ENCODE results near the gene LMCD1.

The LMCD1 gene

GRCh38 chr3:8536096-8537056 lies 34.8 kb downstream of the LMCD1 start:
- Mint-ChIP-seq H3K4me1 (no peaks in the 10 kb centered on the region), H3K27me3 (peaks cover 9% of the 10 kb centered on the region), H3K4me3 (no peak overlapping the region), H3K9me3 (no peaks in the 10 kb centered on the region), H3K36me3 (ENCODE audit: insufficient read depth) (no peaks in the 10 kb centered on the region), H3K27ac (ENCODE audit: low read depth) (no peak overlapping the region)
- DNase-seq (ENCODE audit: low spot score in 2 of 2), result no peak
- no peak for ATAC-seq (replicated peaks; ENCODE audit: extremely low read depth, poor library complexity, severe bottlenecking)

- Mint-ChIP-seq H3K9me3 (no peaks in the 10 kb centered on the region), H3K27me3 (peaks cover 9% of the 10 kb centered on the region), H3K27ac (ENCODE audit: low read depth) (no peak overlapping the region), H3K4me1 (no peaks in the 10 kb centered on the region), H3K36me3 (ENCODE audit: insufficient read depth) (no peaks in the 10 kb centered on the region), H3K4me3 (no peak overlapping the region)
- ATAC-seq (replicated peaks; ENCODE audit: extremely low read depth, poor library complexity, severe bottlenecking) (no peak), DNase-seq (ENCODE audit: low spot score in 2 of 2) (no peak)
Measured at GRCh38 chr3:8537440-8537839, 35.8 kb downstream of the LMCD1 start.

- no peaks in the 10 kb centered on the region for H3K9me3 Mint-ChIP-seq
- ATAC-seq (replicated peaks; ENCODE audit: extremely low read depth, poor library complexity, severe bottlenecking) (no peak), DNase-seq (ENCODE audit: low spot score in 2 of 2) (no peak)
- H3K4me3 Mint-ChIP-seq, result no peak overlapping the region
- H3K36me3 Mint-ChIP-seq (ENCODE audit: insufficient read depth), result no peaks in the 10 kb centered on the region
- H3K4me1 Mint-ChIP-seq, result no peaks in the 10 kb centered on the region
- H3K27ac Mint-ChIP-seq (ENCODE audit: low read depth), result no peak overlapping the region
- H3K27me3 Mint-ChIP-seq, result peaks cover 9% of the 10 kb centered on the region
Measured at GRCh38 chr3:8538223-8538622, 36.6 kb downstream of the LMCD1 start.

- Mint-ChIP-seq H3K4me1 (no peaks in the 10 kb centered on the region), H3K27ac (ENCODE audit: low read depth) (no peak overlapping the region), H3K27me3 (peaks cover 6% of the 10 kb centered on the region), H3K4me3 (no peak overlapping the region), H3K36me3 (ENCODE audit: insufficient read depth) (no peaks in the 10 kb centered on the region), H3K9me3 (no peaks in the 10 kb centered on the region)
- ATAC-seq (replicated peaks; ENCODE audit: extremely low read depth, poor library complexity, severe bottlenecking), result no peak
- no peak for DNase-seq (ENCODE audit: low spot score in 2 of 2)
Measured at GRCh38 chr3:8538913-8539312, 37.3 kb downstream of the LMCD1 start.

GRCh38 chr3:8539419-8539818 lies 37.8 kb downstream of the LMCD1 start:
- Mint-ChIP-seq H3K27ac (ENCODE audit: low read depth) (no peak overlapping the region), H3K9me3 (no peaks in the 10 kb centered on the region), H3K4me3 (no peak overlapping the region), H3K27me3 (peaks cover under 1% of the 10 kb centered on the region), H3K36me3 (ENCODE audit: insufficient read depth) (no peaks in the 10 kb centered on the region), H3K4me1 (no peaks in the 10 kb centered on the region)
- DNase-seq (ENCODE audit: low spot score in 2 of 2) (no peak), ATAC-seq (replicated peaks; ENCODE audit: extremely low read depth, poor library complexity, severe bottlenecking) (no peak)

- DNase-seq (ENCODE audit: low spot score in 2 of 2) (no peak), ATAC-seq (replicated peaks; ENCODE audit: extremely low read depth, poor library complexity, severe bottlenecking) (no peak)
- Mint-ChIP-seq H3K27me3 (no peaks in the 10 kb centered on the region), H3K4me3 (no peak overlapping the region), H3K4me1 (no peaks in the 10 kb centered on the region), H3K9me3 (no peaks in the 10 kb centered on the region), H3K27ac (ENCODE audit: low read depth) (no peak overlapping the region), H3K36me3 (ENCODE audit: insufficient read depth) (no peaks in the 10 kb centered on the region)
Measured at GRCh38 chr3:8540456-8540855, 38.8 kb downstream of the LMCD1 start.

- Mint-ChIP-seq H3K36me3 (ENCODE audit: insufficient read depth) (no peaks in the 10 kb centered on the region), H3K27me3 (no peaks in the 10 kb centered on the region), H3K9me3 (no peaks in the 10 kb centered on the region), H3K4me1 (no peaks in the 10 kb centered on the region), H3K4me3 (no peak overlapping the region), H3K27ac (ENCODE audit: low read depth) (no peak overlapping the region)
- ATAC-seq (replicated peaks; ENCODE audit: extremely low read depth, poor library complexity, severe bottlenecking), result no peak
- no peak for DNase-seq (ENCODE audit: low spot score in 2 of 2)
Measured at GRCh38 chr3:8541486-8541885, 39.9 kb downstream of the LMCD1 start.

GRCh38 chr3:8542190-8543135 lies 40.8 kb downstream of the LMCD1 start:
- Mint-ChIP-seq H3K9me3 (no peaks in the 10 kb centered on the region), H3K4me3 (no peak overlapping the region), H3K27ac (ENCODE audit: low read depth) (no peak overlapping the region), H3K36me3 (ENCODE audit: insufficient read depth) (no peaks in the 10 kb centered on the region), H3K27me3 (no peaks in the 10 kb centered on the region), H3K4me1 (no peaks in the 10 kb centered on the region)
- no peak for ATAC-seq (replicated peaks; ENCODE audit: extremely low read depth, poor library complexity, severe bottlenecking)
- no peak for DNase-seq (ENCODE audit: low spot score in 2 of 2)

GRCh38 chr3:8546609-8547008 lies 45.0 kb downstream of the LMCD1 start:
- no peaks in the 10 kb centered on the region for H3K36me3 Mint-ChIP-seq (ENCODE audit: insufficient read depth)
- H3K4me3 Mint-ChIP-seq, result no peak overlapping the region
- ATAC-seq (replicated peaks; ENCODE audit: extremely low read depth, poor library complexity, severe bottlenecking), result no peak
- DNase-seq (ENCODE audit: low spot score in 2 of 2), result no peak
- H3K27ac Mint-ChIP-seq (ENCODE audit: low read depth), result no peak overlapping the region
- no peaks in the 10 kb centered on the region for H3K27me3 Mint-ChIP-seq
- H3K4me1 Mint-ChIP-seq, result no peaks in the 10 kb centered on the region
- no peaks in the 10 kb centered on the region for H3K9me3 Mint-ChIP-seq

- ATAC-seq (replicated peaks; ENCODE audit: extremely low read depth, poor library complexity, severe bottlenecking) (no peak), DNase-seq (ENCODE audit: low spot score in 2 of 2) (no peak)
- H3K27ac Mint-ChIP-seq (ENCODE audit: low read depth), result no peak overlapping the region
- no peaks in the 10 kb centered on the region for H3K36me3 Mint-ChIP-seq (ENCODE audit: insufficient read depth)
- no peaks in the 10 kb centered on the region for H3K27me3 Mint-ChIP-seq
- H3K4me1 Mint-ChIP-seq, result no peaks in the 10 kb centered on the region
- no peaks in the 10 kb centered on the region for H3K9me3 Mint-ChIP-seq
- H3K4me3 Mint-ChIP-seq, result no peak overlapping the region
Measured at GRCh38 chr3:8548502-8549275, 47.1 kb downstream of the LMCD1 start.

- no peaks in the 10 kb centered on the region for H3K4me1 Mint-ChIP-seq
- H3K9me3 Mint-ChIP-seq, result no peaks in the 10 kb centered on the region
- no peak for DNase-seq (ENCODE audit: low spot score in 2 of 2)
- H3K36me3 Mint-ChIP-seq (ENCODE audit: insufficient read depth), result no peaks in the 10 kb centered on the region
- no peak for ATAC-seq (replicated peaks; ENCODE audit: extremely low read depth, poor library complexity, severe bottlenecking)
- no peak overlapping the region for H3K27ac Mint-ChIP-seq (ENCODE audit: low read depth)
- no peak overlapping the region for H3K4me3 Mint-ChIP-seq
- no peaks in the 10 kb centered on the region for H3K27me3 Mint-ChIP-seq
Measured at GRCh38 chr3:8549354-8549753, 47.7 kb downstream of the LMCD1 start.

- no peak for ATAC-seq (replicated peaks; ENCODE audit: extremely low read depth, poor library complexity, severe bottlenecking)
- Mint-ChIP-seq H3K27ac (ENCODE audit: low read depth) (no peak overlapping the region), H3K4me3 (no peak overlapping the region)
Measured at GRCh38 chr3:8550611-8551010, 49.0 kb downstream of the LMCD1 start.

More at GRCh38 chr3:8550611-8551010, 49.0 kb downstream of the LMCD1 start:
- H3K9me3 Mint-ChIP-seq, result no peaks in the 10 kb centered on the region
- DNase-seq (ENCODE audit: low spot score in 2 of 2), result no peak
- H3K4me1 Mint-ChIP-seq, result no peaks in the 10 kb centered on the region
- no peaks in the 10 kb centered on the region for H3K36me3 Mint-ChIP-seq (ENCODE audit: insufficient read depth)
- no peaks in the 10 kb centered on the region for H3K27me3 Mint-ChIP-seq

Data from central memory CD8-positive, alpha-beta T cell (primary cell).